T-cell (primary cell): Measurements from ENCODE around the gene NEK10. TPM values are rescaled to one million over a fixed set of nuclear protein-coding genes. Genes with fewer than 3 reads are reported as not detected.

ENCODE experiments used
- ATAC-seq, 4 experiments: fragments of 200-7000 bp in 3 of 4; fragments of 150-1000 bp in 1 of 4; cut with Tn5 transposase; replicated peaks in 1 of 4; 1 replicate in 3 of 4; 2 replicates in 1 of 4; pipeline ENCODE4 v1.10.0; 2021; ENCODE audit warnings: moderate library complexity in 3 of 4, mild to moderate bottlenecking in 2 of 4, moderate number of reproducible peaks in 1 of 4
- CTCF ChIA-PET, 2 donors: fragments of 300-600 bp; sonication (Branson Sonifier 250); formaldehyde crosslinking; loops; one replicate each; lab custom pipeline; 2022; ENCODE audit warnings: antibody characterized with exemption in 2 of 2; lab: Charles Lee
- POLR2A ChIA-PET, 2 donors: fragments of 300-600 bp; sonication (Branson Sonifier 250); formaldehyde crosslinking; loops; one replicate each; lab custom pipeline; 2022; ENCODE audit warnings: antibody characterized with exemption in 2 of 2; lab: Charles Lee
- DNase-seq, 35 experiments: peaks; one replicate each; pipeline versions ENCODE4 v3.0.0 to v3.0.0-alpha.2; 2013 to 2023
- H3K27ac ChIP-seq: one replicate; pipeline ENCODE4 v1.5.1; 2013; ENCODE audit warnings: low read length
- H3K27me3 ChIP-seq, 2 experiments: replicated peaks in 1 of 2; 1 replicate in 1 of 2; 2 replicates in 1 of 2; pipeline versions ENCODE4 v1.6.1 to v1.7.0; 2013; ENCODE audit warnings: low read length in 1 of 2, mixed read lengths in 1 of 2; ENCODE audit not compliant: control insufficient read depth in 2 of 2, insufficient read depth in 2 of 2; ENCODE audit errors: extremely low read depth in 1 of 2
- H3K36me3 ChIP-seq, 2 donors: 1 replicate in 1 of 2; 2 replicates in 1 of 2; pipeline versions ENCODE4 v1.6.1 to v1.7.0; 2013; ENCODE audit warnings: low read length in 1 of 2; ENCODE audit not compliant: control insufficient read depth in 2 of 2, insufficient read depth in 1 of 2; ENCODE audit errors: extremely low read depth in 1 of 2
- H3K4me1 ChIP-seq, 2 experiments: 1 replicate in 1 of 2; 2 replicates in 1 of 2; pipeline versions ENCODE4 v1.6.1 to v1.7.0; 2013; ENCODE audit warnings: low read length in 2 of 2, mixed read lengths in 1 of 2; ENCODE audit not compliant: insufficient read depth in 2 of 2, control insufficient read depth in 1 of 2; ENCODE audit errors: extremely low read depth in 1 of 2
- H3K4me3 ChIP-seq, 2 donors: 1 replicate in 1 of 2; 2 replicates in 1 of 2; pipeline versions ENCODE4 v1.5.1 to v1.7.0; 2013; ENCODE audit warnings: mild to moderate bottlenecking in 2 of 2, low read length in 1 of 2, moderate library complexity in 1 of 2; ENCODE audit not compliant: control insufficient read depth in 1 of 2; ENCODE audit errors: extremely low read depth in 1 of 2
- H3K9me3 ChIP-seq: 2 replicates; pipeline ENCODE4 v1.7.0; 2013
- H3K27ac Mint-ChIP-seq, 2 donors: one replicate each; pipeline ENCODE4 v1.8.0; 2020 to 2021; ENCODE audit warnings: mild to moderate bottlenecking in 2 of 2, mixed read lengths in 2 of 2
- H3K27me3 Mint-ChIP-seq, 2 donors: one replicate each; pipeline ENCODE4 v1.8.0; 2021 to 2022; ENCODE audit warnings: mixed read lengths in 2 of 2
- H3K36me3 Mint-ChIP-seq: one replicate; pipeline ENCODE4 v1.8.0; 2021; ENCODE audit warnings: mixed read lengths
- H3K4me1 Mint-ChIP-seq, 3 donors: one replicate each; pipeline ENCODE4 v1.8.0; 2020 to 2022; ENCODE audit warnings: mixed read lengths in 3 of 3, mild to moderate bottlenecking in 1 of 3
- H3K4me3 Mint-ChIP-seq, 3 donors: one replicate each; pipeline ENCODE4 v1.8.0; 2020 to 2022; ENCODE audit warnings: mild to moderate bottlenecking in 3 of 3, mixed read lengths in 3 of 3, moderate library complexity in 3 of 3
- H3K9me3 Mint-ChIP-seq, 3 donors: one replicate each; pipeline ENCODE4 v1.8.0; 2020 to 2022; ENCODE audit warnings: mixed read lengths in 3 of 3
- WGBS: methylation state at CpG from one replicate; pipeline ENCODE4 v1.1.5; 2013; ENCODE audit warnings: missing lambda C conversion rate; ENCODE audit not compliant: insufficient coverage; 5-methylcytosine and 5-hydroxymethylcytosine counted together
- total RNA-seq, 35 experiments: library from RNA in 6 of 35; stranded (reverse) in 6 of 35; fragments of 120-200 nt in 1 of 35; gene quantifications; one replicate each; pipeline versions ENCODE4 v1.2.1 to v1.2.4 and lab custom pipeline; 2013 to 2026

The NEK10 gene
- total RNA-seq, 5 donors from 2014 or later (not counting 1 experiment from before 2014, with no cell fraction given), result 0.73 to 2.2 (median 1.2) TPM

- no peak overlapping the region for H3K27ac ChIP-seq
- Mint-ChIP-seq H3K36me3 (no peaks in the 10 kb centered on the region), H3K27me3 (no peaks in the 10 kb centered on the region), H3K9me3 (no peaks in the 10 kb centered on the region), H3K4me3 (no peak overlapping the region), H3K4me1 (no peaks in the 10 kb centered on the region), H3K27ac (no peak overlapping the region)
- no CpG with 5 or more reads among the region's 1 CpG for WGBS
- POLR2A ChIA-PET, result no interaction called here
- ATAC-seq (no peak), DNase-seq (no peak)
- H3K9me3 ChIP-seq, result no peaks in the 10 kb centered on the region
- CTCF ChIA-PET, result no interaction called here
- no peaks in the 10 kb centered on the region for H3K27me3 ChIP-seq
- no peak overlapping the region for H3K4me3 ChIP-seq
- H3K4me1 ChIP-seq, result no peaks in the 10 kb centered on the region
- no peaks in the 10 kb centered on the region for H3K36me3 ChIP-seq
Measured at GRCh38 chr3:27114684-27115083, 254.5 kb downstream of the NEK10 start.

GRCh38 chr3:27114129-27114528 lies 255.1 kb downstream of the NEK10 start:
- no CpG with 5 or more reads among the region's 2 CpGs for WGBS
- H3K9me3 ChIP-seq, result no peaks in the 10 kb centered on the region
- H3K9me3 Mint-ChIP-seq, result no peaks in the 10 kb centered on the region
- H3K4me3 Mint-ChIP-seq, result no peak overlapping the region
- no peaks in the 10 kb centered on the region for H3K27me3 ChIP-seq
- no peak overlapping the region for H3K27ac Mint-ChIP-seq
- POLR2A ChIA-PET, result no interaction called here
- H3K4me1 ChIP-seq, result no peaks in the 10 kb centered on the region
- ATAC-seq, result no peak
- no peaks in the 10 kb centered on the region for H3K27me3 Mint-ChIP-seq
- no peaks in the 10 kb centered on the region for H3K36me3 ChIP-seq
- DNase-seq, result no peak
- CTCF ChIA-PET, result no interaction called here
- no peak overlapping the region for H3K27ac ChIP-seq
- no peaks in the 10 kb centered on the region for H3K36me3 Mint-ChIP-seq
- H3K4me1 Mint-ChIP-seq, result no peaks in the 10 kb centered on the region
- H3K4me3 ChIP-seq, result no peak overlapping the region

GRCh38 chr3:27110020-27110419 lies 259.2 kb downstream of the NEK10 start:
- Histone ChIP-seq H3K36me3 (no peaks in the 10 kb centered on the region), H3K4me3 (no peak overlapping the region), H3K9me3 (no peaks in the 10 kb centered on the region), H3K4me1 (no peaks in the 10 kb centered on the region), H3K27me3 (no peaks in the 10 kb centered on the region), H3K27ac (no peak overlapping the region)
- DNase-seq (no peak), ATAC-seq (no peak)
- no peak overlapping the region for H3K27ac Mint-ChIP-seq
- H3K36me3 Mint-ChIP-seq, result no peaks in the 10 kb centered on the region
- WGBS, result 80% methylated on average over 1 of the region's 3 CpGs
- H3K9me3 Mint-ChIP-seq, result no peaks in the 10 kb centered on the region
- H3K4me3 Mint-ChIP-seq, result no peak overlapping the region
- peaks cover 0 to 1% of the 10 kb centered on the region in 2 donors for H3K27me3 Mint-ChIP-seq
- POLR2A ChIA-PET, result no interaction called here
- CTCF ChIA-PET, result no interaction called here
- peaks cover 0 to 2% (median 0%) of the 10 kb centered on the region in 3 donors for H3K4me1 Mint-ChIP-seq

- H3K27ac ChIP-seq, result no peak overlapping the region
- no peaks in the 10 kb centered on the region for H3K9me3 ChIP-seq
- no peak for DNase-seq
- CTCF ChIA-PET, result no interaction called here
- peaks cover 0 to 10% of the 10 kb centered on the region in 2 donors for H3K27me3 Mint-ChIP-seq
- H3K9me3 Mint-ChIP-seq, result no peaks in the 10 kb centered on the region
- no peaks in the 10 kb centered on the region for H3K36me3 ChIP-seq
- WGBS, result no CpG with 5 or more reads among the region's 4 CpGs
- H3K27ac Mint-ChIP-seq, result no peak overlapping the region
- H3K4me3 ChIP-seq, result no peak overlapping the region
- no peak for ATAC-seq
- no peaks in the 10 kb centered on the region for H3K36me3 Mint-ChIP-seq
- H3K4me1 Mint-ChIP-seq, result peaks cover 0 to 4% (median 0%) of the 10 kb centered on the region in 3 donors
- no peaks in the 10 kb centered on the region for H3K27me3 ChIP-seq
- POLR2A ChIA-PET, result no interaction called here
- H3K4me3 Mint-ChIP-seq, result no peak overlapping the region
- H3K4me1 ChIP-seq, result no peaks in the 10 kb centered on the region
Measured at GRCh38 chr3:27108322-27108721, 260.9 kb downstream of the NEK10 start.

- POLR2A ChIA-PET, result no interaction called here
- H3K27ac Mint-ChIP-seq, result no peak overlapping the region
- Histone ChIP-seq H3K27ac (no peak overlapping the region), H3K9me3 (no peaks in the 10 kb centered on the region), H3K36me3 (no peaks in the 10 kb centered on the region), H3K27me3 (peaks cover 0 to 2% of the 10 kb centered on the region in 2 experiments), H3K4me1 (no peaks in the 10 kb centered on the region), H3K4me3 (no peak overlapping the region)
- no peak for DNase-seq
- no peaks in the 10 kb centered on the region for H3K36me3 Mint-ChIP-seq
- peaks cover 0 to 10% of the 10 kb centered on the region in 2 donors for H3K27me3 Mint-ChIP-seq
- no peak overlapping the region for H3K4me3 Mint-ChIP-seq
- no peaks in the 10 kb centered on the region for H3K9me3 Mint-ChIP-seq
- CTCF ChIA-PET, result interaction anchor here in 1 of 2 donors (1.1 kb wide), 1 partner anchor 18 kb away, joined by 3 read pairs; no protein-coding TSS in a partner anchor
- ATAC-seq, result no peak
- H3K4me1 Mint-ChIP-seq, result peaks cover 0 to 4% (median 0%) of the 10 kb centered on the region in 3 donors
- WGBS, result 65% methylated on average over 6 of the region's 6 CpGs
Measured at GRCh38 chr3:27105904-27106303, 263.3 kb downstream of the NEK10 start.

GRCh38 chr3:27097182-27097581 lies 272.0 kb downstream of the NEK10 start:
- H3K27ac Mint-ChIP-seq, result no peak overlapping the region
- H3K4me3 Mint-ChIP-seq, result no peak overlapping the region
- DNase-seq (no peak), ATAC-seq (no peak)
- H3K4me1 ChIP-seq, result no peaks in the 10 kb centered on the region
- CTCF ChIA-PET, result no interaction called here
- no peaks in the 10 kb centered on the region for H3K36me3 ChIP-seq
- no CpG with 5 or more reads among the region's 1 CpG for WGBS
- H3K9me3 Mint-ChIP-seq, result no peaks in the 10 kb centered on the region
- no peaks in the 10 kb centered on the region for H3K9me3 ChIP-seq
- no peak overlapping the region for H3K27ac ChIP-seq
- H3K36me3 Mint-ChIP-seq, result no peaks in the 10 kb centered on the region
- peaks cover 2 to 5% of the 10 kb centered on the region in 2 donors for H3K27me3 Mint-ChIP-seq
- no peak overlapping the region for H3K4me3 ChIP-seq
- no peaks in the 10 kb centered on the region for H3K4me1 Mint-ChIP-seq
- POLR2A ChIA-PET, result no interaction called here
- H3K27me3 ChIP-seq, result peaks cover 0 to 2% of the 10 kb centered on the region in 2 experiments
